Activated gamma-delta T cell treated with Interleukin-2 at 50 U/mL for 16 hours (primary cell): ENCODE data around the gene HS3ST5.
A peak's percentile ranks its signal among the peaks of the same experiment; 100 is the strongest.

Experiments used
- DNase-seq: peaks from one replicate; pipeline ENCODE4 v3.0.0-alpha.2; 2020

Gene HS3ST5

GRCh38 chr6:114144887-114145851 lies 197.7 kb downstream of the HS3ST5 start:
- DNase-seq = no peak

- no peak for DNase-seq
These were observed 200.6 kb downstream of the HS3ST5 start for GRCh38 chr6:114142258-114142657.

GRCh38 chr6:114140416-114140815 lies 202.4 kb downstream of the HS3ST5 start:
- no peak for DNase-seq

- no peak for DNase-seq
These were observed 204.1 kb downstream of the HS3ST5 start for GRCh38 chr6:114138577-114139248.

GRCh38 chr6:114135363-114135971 lies 207.4 kb downstream of the HS3ST5 start:
- DNase-seq = no peak

- no peak for DNase-seq
These were observed 209.0 kb downstream of the HS3ST5 start for GRCh38 chr6:114133816-114134215.

GRCh38 chr6:114131945-114132344 lies 210.9 kb downstream of the HS3ST5 start:
- no peak for DNase-seq

- DNase-seq = no peak
These were observed 217.2 kb downstream of the HS3ST5 start for GRCh38 chr6:114125576-114125975.

- no peak for DNase-seq
These were observed 220.7 kb downstream of the HS3ST5 start for GRCh38 chr6:114121913-114122662.

GRCh38 chr6:114119056-114119455 lies 223.8 kb downstream of the HS3ST5 start:
- DNase-seq = no peak

GRCh38 chr6:114115652-114116051 lies 227.2 kb downstream of the HS3ST5 start:
- DNase-seq = no peak

GRCh38 chr6:114108119-114109002 lies 234.5 kb downstream of the HS3ST5 start:
- peak; percentile 4 for DNase-seq

- no peak for DNase-seq
These were observed 236.8 kb downstream of the HS3ST5 start for GRCh38 chr6:114106020-114106419.

GRCh38 chr6:114101255-114101654 lies 241.6 kb downstream of the HS3ST5 start:
- DNase-seq = no peak

GRCh38 chr6:114100215-114100994 lies 242.4 kb downstream of the HS3ST5 start:
- no peak for DNase-seq

GRCh38 chr6:114096561-114097172 lies 246.2 kb downstream of the HS3ST5 start:
- DNase-seq = no peak

GRCh38 chr6:114092943-114093342 lies 249.9 kb downstream of the HS3ST5 start:
- no peak for DNase-seq

GRCh38 chr6:114090626-114091025 lies 252.2 kb downstream of the HS3ST5 start:
- no peak for DNase-seq

GRCh38 chr6:114087496-114087895 lies 255.3 kb downstream of the HS3ST5 start:
- no peak for DNase-seq

- no peak for DNase-seq
These were observed 257.6 kb downstream of the HS3ST5 start for GRCh38 chr6:114085211-114085610.
